Cardiac fibroblast (primary cell): Measurements from ENCODE around the gene SLC39A1.
A peak's percentile ranks its signal among the peaks of the same experiment; 100 is the strongest.
"Not testable (repeated sequence)": the region's sequence is repeated elsewhere in the genome, so short reads cannot be mapped to it uniquely, and the experiment has no call there.

Experiments used
- DNase-seq, 2 donors: peaks; one replicate each; pipeline versions ENCODE4 v3.0.0 to v3.0.0-alpha.2; 2010; ENCODE audit warnings: low read depth in 2 of 2
- H3K4me3 ChIP-seq, 2 donors: replicated peaks in 1 of 2; 1 replicate in 1 of 2; 2 replicates in 1 of 2; pipeline ENCODE4 v1.5.1; 2011; ENCODE audit warnings: low read depth in 2 of 2, low read length in 2 of 2, mild to moderate bottlenecking in 2 of 2, moderate library complexity in 1 of 2
- CTCF ChIP-seq: IDR thresholded peaks from one replicate; pipeline ENCODE4 v1.5.1; 2011; ENCODE audit warnings: low read depth, mild to moderate bottlenecking, low read length, inconsistent platforms

The SLC39A1 gene, protein sequence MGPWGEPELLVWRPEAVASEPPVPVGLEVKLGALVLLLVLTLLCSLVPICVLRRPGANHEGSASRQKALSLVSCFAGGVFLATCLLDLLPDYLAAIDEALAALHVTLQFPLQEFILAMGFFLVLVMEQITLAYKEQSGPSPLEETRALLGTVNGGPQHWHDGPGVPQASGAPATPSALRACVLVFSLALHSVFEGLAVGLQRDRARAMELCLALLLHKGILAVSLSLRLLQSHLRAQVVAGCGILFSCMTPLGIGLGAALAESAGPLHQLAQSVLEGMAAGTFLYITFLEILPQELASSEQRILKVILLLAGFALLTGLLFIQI

DNA sequence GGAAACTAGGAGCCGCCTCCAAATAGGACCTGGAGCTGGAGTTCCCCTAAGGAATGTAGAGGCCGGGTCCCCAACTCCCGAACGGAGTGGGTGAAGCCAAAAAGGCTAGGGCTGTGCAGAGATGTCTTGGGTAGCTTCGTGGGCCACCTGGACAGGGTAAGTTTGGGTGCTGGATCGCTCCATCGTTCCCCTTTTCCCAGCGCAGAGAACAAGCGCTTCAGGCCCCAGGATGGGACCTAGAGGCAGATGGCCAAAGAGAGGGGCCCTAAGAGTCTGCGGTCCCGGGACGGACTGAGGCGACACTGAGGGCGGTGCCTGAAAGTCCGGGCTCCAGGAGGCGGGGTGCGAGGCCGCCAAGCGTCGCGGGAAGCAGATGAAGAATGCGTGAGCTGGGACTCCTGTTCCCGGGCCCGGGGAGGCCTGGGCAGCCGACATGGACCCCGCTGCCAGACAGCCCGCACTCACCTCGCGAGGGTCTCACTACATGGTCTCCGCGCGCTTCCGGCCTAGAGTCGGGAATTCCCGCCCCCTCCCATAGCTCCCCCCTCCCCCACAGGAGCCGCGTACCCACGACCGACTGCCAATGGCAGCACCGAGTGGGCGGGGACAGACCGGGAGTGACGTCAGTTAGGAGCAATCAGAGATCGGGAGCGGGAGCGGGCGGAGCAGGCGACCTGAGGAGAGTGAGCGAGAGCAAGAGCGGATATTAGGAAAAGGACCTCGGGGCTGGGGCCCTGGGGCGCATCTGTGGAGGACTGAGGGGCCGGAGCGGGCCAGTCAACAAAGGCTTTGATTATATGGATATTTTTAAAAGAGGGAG is at the start of gene SLC39A1:
Gene SLC39A1 (minus strand): TSS at position 508 of the 820 bp plus-strand sequence. CDS start 822 bp downstream, outside the sequence.
- H3K4me3 ChIP-seq: peak within 1 kb of the TSS; percentile 81 to 83
- DNase-seq: peak; percentile 97
- no peak for TF ChIP-seq CTCF

GRCh38 chr1:154012543-154012942 is 49.2 kb upstream of the SLC39A1 start:
- not testable (repeated sequence) for H3K4me3 ChIP-seq, DNase-seq

- TF ChIP-seq CTCF: no peak
- H3K4me3 ChIP-seq: no peak overlapping the region
- no peak for DNase-seq
Observed at GRCh38 chr1:154012129-154012528, 48.8 kb upstream of the SLC39A1 start.

DNA sequence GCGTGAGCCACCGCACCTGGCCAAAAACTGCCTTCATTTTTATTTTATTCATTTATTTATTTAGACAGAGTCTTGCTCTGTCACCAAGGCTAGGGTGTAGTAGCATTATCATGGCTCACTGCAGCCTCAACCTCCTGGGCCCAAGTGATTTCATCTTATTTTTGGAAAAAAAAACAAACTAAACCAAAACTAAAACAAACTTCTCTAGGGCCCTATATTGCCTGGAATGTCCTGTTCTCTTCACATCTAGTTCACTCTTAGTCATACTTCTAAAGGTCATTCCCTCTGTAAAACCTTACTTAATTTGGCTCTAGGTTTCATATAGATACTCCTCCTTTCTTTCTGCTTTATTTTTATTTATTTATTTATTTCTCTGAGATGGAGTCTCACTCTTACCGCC is 42.8 kb upstream of the SLC39A1 start:
- no peak overlapping the region for H3K4me3 ChIP-seq
- TF ChIP-seq CTCF: no peak
- DNase-seq: peak; percentile 51 to 84

- H3K4me3 ChIP-seq: no peak overlapping the region
- TF ChIP-seq CTCF: no peak
- DNase-seq: no peak
Observed at GRCh38 chr1:154000420-154000819, 37.1 kb upstream of the SLC39A1 start.

DNA sequence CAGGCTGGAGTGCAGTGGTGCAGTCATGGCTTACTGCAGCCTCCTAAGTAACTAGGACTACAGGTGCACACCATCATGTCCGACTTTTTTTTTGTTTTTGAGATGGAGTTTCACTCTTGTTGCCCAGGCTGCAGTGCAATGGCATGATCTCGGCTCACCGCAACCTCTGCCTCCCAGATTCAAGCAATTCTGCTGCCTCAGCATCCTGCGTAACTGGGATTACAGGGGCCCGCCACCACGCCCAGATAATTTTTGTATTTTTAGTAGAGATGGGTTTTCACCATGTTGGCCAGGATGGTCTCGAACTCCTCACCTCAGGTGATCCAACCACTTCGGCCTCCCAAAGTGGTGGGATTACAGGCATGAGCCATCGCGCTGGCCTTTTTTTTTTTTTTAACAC is 33.5 kb upstream of the SLC39A1 start:
- H3K4me3 ChIP-seq, DNase-seq: not testable (repeated sequence)

DNA sequence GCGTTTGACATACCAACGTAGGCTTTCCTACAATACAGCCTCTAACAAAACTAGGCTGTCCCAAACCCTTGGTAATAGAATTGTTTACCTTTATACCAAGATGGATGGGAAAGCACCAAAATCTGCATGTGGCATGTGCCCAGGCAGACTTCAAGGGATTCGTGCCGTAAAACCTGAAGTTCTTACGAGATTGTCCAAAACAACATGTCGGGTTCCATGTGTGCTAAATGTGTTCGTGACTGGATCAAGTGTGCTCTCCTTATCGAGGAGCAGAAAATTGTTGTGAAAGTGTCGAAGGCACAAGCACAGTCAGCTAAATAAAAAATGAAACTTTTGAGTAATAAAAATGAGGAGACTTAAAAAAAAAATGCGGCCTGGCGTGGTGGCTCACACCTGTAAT is 32.3 kb upstream of the SLC39A1 start:
- no peak overlapping the region for H3K4me3 ChIP-seq
- no peak for DNase-seq
- TF ChIP-seq CTCF: no peak
